ENCODE data around the gene ATF4.

The ATF4 gene, protein sequence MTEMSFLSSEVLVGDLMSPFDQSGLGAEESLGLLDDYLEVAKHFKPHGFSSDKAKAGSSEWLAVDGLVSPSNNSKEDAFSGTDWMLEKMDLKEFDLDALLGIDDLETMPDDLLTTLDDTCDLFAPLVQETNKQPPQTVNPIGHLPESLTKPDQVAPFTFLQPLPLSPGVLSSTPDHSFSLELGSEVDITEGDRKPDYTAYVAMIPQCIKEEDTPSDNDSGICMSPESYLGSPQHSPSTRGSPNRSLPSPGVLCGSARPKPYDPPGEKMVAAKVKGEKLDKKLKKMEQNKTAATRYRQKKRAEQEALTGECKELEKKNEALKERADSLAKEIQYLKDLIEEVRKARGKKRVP

DNA sequence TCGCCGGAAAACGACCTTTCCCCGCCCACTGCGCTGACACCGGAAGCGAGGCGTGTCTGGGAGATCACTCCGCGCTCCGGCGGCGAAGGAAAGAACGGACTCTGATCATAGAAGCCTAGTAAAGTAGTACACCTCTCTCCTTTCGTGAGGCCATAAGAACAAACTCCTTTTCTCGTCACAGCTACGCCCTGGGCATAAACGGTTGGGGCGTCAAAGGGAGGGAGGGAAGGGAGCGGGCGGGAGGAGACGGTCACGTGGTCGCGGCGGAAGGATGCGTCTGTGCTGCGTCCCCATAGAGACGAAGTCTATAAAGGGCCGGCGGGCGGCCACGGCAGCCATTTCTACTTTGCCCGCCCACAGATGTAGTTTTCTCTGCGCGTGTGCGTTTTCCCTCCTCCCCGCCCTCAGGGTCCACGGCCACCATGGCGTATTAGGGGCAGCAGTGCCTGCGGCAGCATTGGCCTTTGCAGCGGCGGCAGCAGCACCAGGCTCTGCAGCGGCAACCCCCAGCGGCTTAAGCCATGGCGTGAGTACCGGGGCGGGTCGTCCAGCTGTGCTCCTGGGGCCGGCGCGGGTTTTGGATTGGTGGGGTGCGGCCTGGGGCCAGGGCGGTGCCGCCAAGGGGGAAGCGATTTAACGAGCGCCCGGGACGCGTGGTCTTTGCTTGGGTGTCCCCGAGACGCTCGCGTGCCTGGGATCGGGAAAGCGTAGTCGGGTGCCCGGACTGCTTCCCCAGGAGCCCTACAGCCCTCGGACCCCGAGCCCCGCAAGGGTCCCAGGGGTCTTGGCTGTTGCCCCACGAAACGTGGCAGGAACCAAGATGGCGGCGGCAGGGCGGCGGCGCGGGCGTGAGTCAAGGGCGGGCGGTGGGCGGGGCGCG, at the start of gene ATF4:
Gene ATF4, plus strand, starts transcription at position 337 of the 880 bp plus-strand sequence. CDS start 884 bp downstream, outside the sequence.
- DNase-seq = peak; percentile 89

DNA sequence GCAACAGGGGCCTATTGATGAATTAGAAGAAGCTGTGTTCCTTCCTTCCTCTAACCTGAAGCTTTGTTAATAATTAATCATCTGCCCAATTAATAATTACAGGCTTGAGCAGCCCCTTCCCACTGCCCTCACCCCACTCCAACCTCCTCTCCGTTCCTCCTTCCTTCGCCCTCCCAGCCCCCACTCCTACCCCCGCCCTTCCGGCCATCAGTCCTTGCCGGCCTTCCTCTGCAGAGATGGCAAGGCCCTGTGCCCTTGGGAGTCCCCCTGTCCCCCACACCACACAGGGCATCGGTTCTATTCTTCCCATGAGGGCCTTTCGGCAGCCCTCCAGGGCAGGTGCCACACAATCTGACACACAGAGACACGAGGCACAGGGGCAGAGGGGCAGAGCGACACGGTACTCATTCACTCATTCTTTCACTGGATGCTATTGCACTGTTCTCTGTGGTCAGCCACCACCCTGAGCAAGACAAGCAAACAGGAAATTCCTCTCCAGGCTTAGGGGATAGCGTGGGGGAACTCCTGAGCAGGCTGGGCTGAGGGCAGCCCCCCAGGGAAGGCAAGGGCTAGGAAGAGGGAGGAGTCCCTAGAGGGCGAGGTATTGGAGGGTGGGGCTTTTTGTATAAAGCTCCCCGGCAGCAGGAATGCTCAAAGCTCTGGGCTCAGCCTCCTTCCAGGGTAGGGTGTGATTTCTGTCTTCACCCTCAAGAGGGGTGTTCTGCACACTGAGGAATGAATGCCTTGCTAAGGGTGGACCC, 48.8 kb upstream of the ATF4 start:
- DNase-seq = no peak

DNA sequence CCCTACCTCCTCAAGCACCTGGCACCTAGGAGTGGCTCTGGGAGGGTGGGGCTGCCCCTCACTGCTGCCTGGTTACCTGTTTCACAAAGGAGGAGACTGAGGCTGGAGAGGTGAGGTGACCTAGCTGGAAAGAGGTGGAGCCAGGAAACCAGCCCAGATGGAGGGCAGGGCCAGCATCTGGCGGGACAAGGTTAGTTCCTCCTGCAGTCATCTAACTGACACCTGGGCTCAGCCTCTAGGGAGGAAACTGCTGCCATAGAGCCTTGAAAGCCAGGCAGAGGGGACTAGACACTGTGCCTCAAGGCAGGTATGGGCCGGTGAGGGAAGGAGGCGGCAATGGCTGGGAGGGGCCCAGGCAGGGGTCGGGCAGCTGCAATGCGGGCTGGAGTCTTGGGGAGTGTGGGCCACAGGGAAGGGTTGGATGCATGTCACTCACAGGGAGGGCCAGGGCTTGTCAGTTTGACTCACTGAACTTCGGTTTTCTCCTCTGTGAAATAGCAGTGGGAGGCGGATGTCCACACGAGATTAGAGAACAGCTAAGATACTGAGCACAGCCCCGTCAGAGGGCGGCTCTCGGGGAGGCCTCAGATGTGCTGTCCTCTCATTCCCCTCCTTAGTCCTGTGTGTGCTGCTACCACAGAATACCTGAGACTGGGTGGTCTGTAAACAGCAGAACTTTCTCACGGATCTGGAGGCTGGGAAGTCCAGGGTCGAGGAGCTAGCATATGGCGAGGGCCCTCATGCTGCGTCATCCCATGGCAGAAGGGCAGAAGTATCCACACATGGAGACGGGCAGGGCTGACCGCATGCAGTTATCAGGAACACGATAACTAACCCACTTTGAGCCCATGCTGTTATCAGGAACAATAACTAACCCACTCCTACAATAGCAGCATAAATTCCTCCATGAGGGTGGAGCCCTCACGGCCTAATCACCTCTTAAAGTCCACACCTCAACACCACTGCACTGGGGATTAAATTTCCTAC, 47.5 kb upstream of the ATF4 start:
- no peak for DNase-seq

DNA sequence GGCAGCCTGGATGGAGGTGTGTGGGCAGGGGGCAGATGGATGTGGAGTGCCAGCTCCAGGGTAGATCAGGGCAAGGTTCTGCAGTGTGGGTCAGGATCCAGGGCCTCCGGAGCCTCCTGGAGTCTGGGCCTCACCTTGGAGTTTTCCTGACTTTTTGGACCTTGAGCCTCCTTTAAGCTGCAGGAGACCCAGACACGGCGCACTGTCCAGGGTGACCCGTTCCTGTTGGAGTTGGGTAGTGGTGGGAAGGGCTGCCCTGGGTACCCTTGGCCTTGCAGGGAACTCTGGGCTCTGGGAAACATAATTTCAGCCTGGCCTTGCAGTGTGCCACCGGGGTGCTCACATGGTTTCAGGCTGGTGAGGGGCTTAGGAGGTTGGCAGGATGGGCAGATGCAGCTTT, 46.5 kb upstream of the ATF4 start:
- no peak for DNase-seq

DNA sequence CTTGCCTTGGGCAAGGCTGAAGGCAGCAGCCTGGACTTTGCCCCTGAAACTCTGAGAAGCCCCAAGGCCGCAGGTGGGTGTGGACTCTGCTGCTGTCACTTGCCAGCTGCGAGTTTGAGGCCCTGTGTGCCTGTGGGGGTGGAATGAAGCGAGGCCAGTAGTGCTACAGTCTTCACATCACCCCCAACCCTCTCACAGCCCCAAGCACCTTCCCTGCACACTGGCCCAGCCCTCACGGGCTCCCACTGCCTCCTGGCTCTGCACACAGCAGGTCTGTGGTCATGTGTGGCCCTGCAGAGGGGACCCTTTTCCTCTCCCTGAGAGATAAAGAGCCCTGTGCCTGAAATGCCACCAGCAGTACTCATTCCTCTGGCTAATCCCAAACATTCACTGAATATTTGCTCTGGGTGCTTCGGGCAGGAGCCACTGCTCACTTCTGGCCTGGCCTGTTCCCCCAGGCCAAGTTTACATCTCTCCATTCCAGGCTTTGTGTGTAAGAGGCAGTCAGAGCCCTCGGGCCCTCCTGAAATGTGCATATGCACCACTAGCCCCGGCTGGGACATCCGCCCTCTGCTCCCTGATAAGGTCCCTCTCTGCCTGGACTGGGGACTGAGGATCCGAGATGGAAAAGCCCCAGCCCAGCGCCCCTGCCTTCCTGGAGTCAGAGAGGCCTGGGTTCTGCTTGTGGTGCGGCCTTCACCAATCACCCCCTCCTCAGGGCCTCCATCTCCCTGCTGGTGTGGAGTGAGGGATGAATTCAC, 45.8 kb upstream of the ATF4 start:
- no peak for DNase-seq

DNA sequence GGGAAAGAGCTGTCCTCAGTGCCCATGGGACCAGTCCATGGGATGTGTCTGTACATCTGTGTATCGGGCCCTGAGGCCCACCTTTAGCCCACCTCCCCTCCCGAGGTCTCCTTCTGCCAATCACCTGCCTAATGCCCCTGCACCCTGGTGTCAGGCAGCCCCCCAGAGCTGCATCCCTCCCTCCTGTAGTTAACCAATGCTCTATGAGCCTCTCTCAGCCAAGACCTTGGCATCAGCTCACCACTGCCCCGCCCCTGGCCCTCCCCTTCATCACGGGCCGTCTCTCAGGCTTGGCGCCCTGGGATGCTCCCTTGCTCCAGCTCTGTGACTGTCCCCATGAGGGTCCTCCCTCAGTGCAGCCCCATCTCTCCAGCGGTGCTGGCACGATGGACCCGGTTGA, 45.0 kb upstream of the ATF4 start:
- DNase-seq = no peak

DNA sequence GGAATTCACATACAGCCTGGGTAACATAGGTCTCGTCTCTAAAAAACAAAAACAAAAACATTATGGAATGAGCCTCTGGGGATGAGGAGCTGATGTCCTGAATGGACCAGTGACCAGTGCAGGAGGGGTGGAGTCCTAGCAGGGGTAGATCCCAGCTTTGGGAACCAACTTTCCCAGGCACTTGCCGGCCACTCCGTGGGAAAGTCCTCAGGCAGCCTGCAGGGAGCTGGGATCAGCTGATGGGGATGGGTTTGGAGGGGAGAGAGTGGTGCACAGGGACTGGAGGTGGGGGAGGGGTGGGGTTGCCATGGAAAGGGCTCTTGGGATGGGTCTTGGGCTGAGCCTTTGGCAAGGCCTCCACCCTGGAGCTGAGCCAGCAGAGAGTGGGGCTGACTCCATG, 44.5 kb upstream of the ATF4 start:
- no peak for DNase-seq

DNA sequence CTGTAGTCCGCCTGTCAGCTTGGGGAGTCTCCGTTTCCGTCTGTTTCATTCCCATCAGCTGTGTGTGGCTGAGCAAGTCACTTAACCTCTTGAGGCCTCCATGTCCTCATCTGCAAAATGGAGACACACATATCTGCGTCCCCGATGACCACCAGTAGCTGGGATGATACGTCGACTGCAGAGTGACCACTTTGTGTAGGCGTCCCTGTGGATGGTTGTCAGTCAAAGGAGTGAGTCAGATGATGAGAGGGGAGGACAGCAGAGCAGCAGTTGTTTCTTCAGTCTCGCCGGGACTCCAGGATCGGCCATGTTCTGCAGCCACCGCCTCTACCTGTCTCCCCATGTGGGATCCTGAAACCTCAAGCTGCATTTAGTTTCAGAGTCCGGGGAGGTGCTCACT, 43.7 kb upstream of the ATF4 start:
- no peak for DNase-seq

DNA sequence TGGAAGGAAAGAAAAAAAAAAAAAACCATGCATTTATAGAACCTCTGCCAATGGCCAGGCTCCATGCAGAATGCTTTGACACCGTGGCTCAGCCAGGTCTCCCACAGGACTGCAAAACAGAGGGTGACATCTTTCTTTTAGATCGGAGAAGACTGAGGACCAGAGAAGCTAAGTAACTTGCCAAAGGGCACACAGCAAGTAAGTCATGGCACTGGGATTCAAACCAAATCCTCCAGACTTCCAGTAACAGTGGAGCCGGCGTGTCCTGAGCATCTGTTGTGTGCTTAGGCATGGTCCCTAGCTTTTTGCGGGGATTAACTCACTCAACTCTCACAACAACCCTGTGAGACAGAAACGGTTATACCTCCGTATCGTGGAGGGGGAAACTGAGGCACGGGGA, 42.8 kb upstream of the ATF4 start:
- no peak for DNase-seq

DNA sequence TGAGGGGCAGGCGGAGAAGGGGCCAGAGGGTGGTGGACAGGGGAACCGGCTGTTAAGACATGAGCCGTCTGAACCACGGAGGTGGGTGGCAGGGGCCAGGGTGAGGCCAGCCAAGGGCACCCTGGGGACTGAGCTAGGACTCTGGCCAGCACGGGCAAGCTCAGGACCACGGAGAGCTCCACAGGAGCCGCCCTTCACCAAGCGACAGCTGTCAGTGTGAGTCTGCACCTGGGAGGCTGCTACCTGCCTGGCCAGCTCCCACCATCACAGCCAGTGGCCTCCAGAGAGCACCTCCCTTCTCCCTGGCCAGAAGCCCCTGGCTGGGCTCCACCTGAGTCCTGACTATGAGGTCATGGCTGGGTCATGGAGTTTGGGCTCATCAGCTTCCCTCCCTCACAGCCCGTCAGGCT, 41.9 kb upstream of the ATF4 start:
- DNase-seq = peak; percentile 52

DNA sequence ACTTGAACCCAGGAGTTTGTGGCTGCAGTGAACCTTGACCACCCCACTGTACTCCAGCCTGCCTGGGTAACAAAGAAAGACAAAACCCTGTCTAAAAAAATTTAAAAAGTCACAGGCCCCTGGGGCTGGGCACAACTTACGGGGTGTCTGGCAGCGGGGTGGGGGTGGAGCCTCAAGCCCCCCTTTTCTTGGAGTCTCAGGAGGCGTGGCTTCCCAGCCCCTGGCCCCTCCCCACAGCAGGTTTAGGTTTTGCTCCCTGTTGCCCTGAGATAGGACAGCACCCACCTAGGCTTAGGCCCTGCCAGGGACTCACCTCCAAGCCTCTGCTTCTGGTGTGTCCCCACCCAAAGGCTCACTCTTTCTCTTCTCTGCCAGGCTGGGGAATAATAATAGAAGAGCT, 41.1 kb upstream of the ATF4 start:
- DNase-seq = no peak

DNA sequence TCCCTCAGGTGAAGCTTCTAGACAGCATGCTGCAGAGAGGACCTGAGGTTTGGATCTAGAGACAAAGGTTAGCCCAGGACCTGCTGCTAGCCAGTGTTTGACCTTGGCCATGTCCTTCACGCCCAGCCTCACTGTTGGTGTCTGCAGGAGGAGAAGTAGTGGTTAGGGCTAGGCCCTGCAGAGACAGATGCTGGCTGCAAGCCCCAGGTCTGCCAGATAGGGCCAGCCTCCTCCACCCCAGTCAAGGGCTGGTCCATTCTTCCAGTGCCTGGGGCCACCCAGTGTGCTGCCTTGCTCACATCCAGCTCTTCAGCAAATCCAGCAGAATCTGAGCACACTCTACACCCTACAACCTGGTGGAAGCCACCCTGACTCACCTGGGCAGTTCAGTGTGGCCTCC, 39.8 kb upstream of the ATF4 start:
- no peak for DNase-seq

DNA sequence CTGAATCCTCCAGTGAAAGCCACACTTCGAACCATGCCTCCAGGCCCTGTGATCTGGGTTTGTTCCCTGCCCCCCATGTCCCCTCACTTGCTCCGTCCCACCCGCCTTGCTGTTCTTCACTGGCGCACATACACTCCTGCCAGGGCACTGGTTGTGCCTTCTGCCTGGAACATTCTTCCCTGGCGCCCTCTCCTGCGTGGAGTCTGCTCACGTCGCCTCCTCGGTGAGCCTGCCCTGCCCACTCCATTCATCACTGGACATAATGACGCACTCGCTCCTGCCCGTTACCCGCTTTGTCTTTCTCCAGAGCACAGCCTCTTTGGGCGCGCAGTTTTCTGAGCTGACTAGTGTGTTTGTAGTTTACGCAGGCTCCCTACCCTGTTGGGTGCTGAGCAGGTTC, 39.3 kb upstream of the ATF4 start:
- no peak for DNase-seq

DNA sequence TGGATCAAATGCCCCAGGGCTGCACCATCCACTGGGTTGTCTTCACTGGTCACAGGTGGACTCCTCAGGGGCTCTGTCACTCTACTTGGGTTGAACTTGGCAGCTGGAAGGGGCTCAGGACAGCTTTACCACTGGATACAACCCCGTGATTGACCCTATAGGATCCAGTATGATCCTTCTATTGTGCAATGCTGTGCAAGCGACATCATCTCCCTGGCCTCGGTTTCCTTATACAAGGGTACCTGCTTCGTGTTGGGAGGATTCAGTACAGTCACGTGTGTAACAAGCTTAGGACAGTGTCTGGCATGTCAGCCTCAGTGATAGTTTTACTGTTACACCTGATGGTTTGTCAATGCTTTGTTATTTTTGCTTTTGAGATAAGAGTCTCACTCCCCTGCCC, 38.8 kb upstream of the ATF4 start:
- no peak for DNase-seq

DNA sequence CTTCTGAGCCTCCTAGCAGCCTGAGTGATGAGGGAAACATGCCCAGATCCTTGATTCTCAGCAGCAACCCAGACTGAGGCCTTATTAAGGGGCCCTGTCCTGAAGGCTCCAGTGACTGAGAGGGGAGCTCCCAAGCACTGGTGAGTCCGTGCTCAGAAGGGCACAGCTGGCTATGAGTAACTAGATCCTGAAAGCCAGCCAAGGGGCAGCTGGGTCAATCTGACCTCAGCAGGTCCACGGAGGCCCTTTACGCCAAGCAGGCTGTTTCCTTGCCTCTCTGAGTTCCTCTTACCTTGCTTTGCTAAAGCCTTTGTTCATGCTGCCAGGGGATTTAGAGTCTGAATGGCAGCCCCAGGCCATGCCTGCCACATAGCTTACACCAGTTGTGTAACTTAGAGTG, 37.6 kb upstream of the ATF4 start:
- no peak for DNase-seq

DNA sequence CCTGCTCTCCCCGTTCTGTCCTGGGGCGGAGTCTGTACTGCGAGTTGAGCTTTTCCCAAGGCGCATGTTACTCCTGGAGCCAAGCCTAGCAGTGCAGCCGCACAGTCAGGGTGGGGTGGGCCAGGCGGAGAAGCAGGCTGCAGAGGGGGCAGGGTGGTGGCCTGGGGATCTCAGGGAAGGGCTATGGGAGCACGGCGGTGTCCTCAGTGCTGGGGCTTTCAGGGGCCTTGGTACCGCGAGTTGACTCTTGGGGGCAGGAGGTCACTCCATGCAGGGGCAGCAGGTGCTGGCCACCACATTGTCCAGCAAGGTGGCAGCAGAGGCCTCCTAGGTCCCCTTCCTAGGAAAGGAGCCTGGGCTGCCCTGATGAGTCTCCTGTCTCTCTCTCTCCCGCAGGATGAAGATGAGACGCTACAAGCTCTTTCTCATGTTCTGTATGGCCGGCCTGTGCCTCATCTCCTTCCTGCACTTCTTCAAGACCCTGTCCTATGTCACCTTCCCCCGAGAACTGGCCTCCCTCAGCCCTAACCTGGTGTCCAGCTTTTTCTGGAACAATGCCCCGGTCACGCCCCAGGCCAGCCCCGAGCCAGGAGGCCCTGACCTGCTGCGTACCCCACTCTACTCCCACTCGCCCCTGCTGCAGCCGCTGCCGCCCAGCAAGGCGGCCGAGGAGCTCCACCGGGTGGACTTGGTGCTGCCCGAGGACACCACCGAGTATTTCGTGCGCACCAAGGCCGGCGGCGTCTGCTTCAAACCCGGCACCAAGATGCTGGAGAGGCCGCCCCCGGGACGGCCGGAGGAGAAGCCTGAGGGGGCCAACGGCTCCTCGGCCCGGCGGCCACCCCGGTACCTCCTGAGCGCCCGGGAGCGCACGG, 33.2 kb upstream of the ATF4 start:
- no peak for DNase-seq

DNA sequence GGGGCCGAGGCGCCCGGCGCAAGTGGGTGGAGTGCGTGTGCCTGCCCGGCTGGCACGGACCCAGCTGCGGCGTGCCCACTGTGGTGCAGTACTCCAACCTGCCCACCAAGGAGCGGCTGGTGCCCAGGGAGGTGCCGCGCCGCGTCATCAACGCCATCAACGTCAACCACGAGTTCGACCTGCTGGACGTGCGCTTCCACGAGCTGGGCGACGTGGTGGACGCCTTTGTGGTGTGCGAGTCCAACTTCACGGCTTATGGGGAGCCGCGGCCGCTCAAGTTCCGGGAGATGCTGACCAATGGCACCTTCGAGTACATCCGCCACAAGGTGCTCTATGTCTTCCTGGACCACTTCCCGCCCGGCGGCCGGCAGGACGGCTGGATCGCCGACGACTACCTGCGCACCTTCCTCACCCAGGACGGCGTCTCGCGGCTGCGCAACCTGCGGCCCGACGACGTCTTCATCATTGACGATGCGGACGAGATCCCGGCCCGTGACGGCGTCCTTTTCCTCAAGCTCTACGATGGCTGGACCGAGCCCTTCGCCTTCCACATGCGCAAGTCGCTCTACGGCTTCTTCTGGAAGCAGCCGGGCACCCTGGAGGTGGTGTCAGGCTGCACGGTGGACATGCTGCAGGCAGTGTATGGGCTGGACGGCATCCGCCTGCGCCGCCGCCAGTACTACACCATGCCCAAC, 32.4 kb upstream of the ATF4 start:
- no peak for DNase-seq

DNA sequence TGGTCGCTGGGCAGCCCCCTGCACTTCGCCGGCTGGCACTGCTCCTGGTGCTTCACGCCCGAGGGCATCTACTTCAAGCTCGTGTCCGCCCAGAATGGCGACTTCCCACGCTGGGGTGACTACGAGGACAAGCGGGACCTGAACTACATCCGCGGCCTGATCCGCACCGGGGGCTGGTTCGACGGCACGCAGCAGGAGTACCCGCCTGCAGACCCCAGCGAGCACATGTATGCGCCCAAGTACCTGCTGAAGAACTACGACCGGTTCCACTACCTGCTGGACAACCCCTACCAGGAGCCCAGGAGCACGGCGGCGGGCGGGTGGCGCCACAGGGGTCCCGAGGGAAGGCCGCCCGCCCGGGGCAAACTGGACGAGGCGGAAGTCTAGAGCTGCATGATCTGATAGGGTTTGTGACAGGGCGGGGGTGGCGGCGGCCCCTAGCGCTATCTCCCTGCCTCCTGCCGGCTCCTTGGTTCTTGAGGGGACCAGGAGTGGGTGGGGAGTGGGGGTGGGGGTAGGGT, 31.7 kb upstream of the ATF4 start:
- no peak for DNase-seq
